ENCODE data around the gene SUN2.

SUN2 gene

GRCh38 chr22:38706901-38707195 lies 49.0 kb downstream of the SUN2 start:
- no peak for TF ChIP-seq EZH2phosphoT487 (IDR thresholded peaks at IDR 0.05; ENCODE audit: low read length)
- no peak for TF ChIP-seq CTCF (IDR thresholded peaks at IDR 0.05; ENCODE audit: low read length)
- no peak for TF ChIP-seq EZH2 (optimal IDR thresholded peaks at IDR 0.05; ENCODE audit: low read depth, low read length)
- DNase-seq = no peak
- Histone ChIP-seq H2AFZ (ENCODE audit: low read length) (no peak overlapping the region), H4K20me1 (ENCODE audit: insufficient read depth, low read length) (peaks cover 29% of the 10 kb centered on the region), H3F3A (ENCODE audit: insufficient read depth, low read length) (peaks cover 30% of the 10 kb centered on the region), H3K4me1 (ENCODE audit: low read length) (peaks cover 34% of the 10 kb centered on the region), H3K27me3 (replicated peaks; ENCODE audit: insufficient read depth, low read length) (no peaks in the 10 kb centered on the region), H3K9me2 (replicated peaks; ENCODE audit: insufficient read depth, low read length) (no peaks in the 10 kb centered on the region), H3K4me3 (ENCODE audit: low read length) (peak overlapping the region; percentile 80), H3K79me2 (ENCODE audit: low read length) (peaks cover 61% of the 10 kb centered on the region), H3K27ac (ENCODE audit: low read length) (peak overlapping the region; percentile 95), H3K36me3 (replicated peaks; ENCODE audit: insufficient read depth, low read length) (peaks cover 4% of the 10 kb centered on the region; the same call in 1 of the 2 replicates), H3K9me3 (replicated peaks; ENCODE audit: insufficient read depth, low read length) (no peaks in the 10 kb centered on the region), H3K9ac (ENCODE audit: low read length) (peak overlapping the region; percentile 92), H3K4me2 (ENCODE audit: low read depth, low read length) (peak overlapping the region; percentile 71)

GRCh38 chr22:38706101-38706900 lies 49.5 kb downstream of the SUN2 start:
- Histone ChIP-seq H3K36me3 (replicated peaks; ENCODE audit: insufficient read depth, low read length) (peaks cover 4% of the 10 kb centered on the region; the same call in 1 of the 2 replicates), H3K4me1 (ENCODE audit: low read length) (peaks cover 34% of the 10 kb centered on the region), H3K4me3 (ENCODE audit: low read length) (peak overlapping the region; percentile 80), H4K20me1 (ENCODE audit: insufficient read depth, low read length) (peaks cover 28% of the 10 kb centered on the region), H3K9ac (ENCODE audit: low read length) (peak overlapping the region; percentile 92), H3K9me2 (replicated peaks; ENCODE audit: insufficient read depth, low read length) (no peaks in the 10 kb centered on the region), H3F3A (ENCODE audit: insufficient read depth, low read length) (peaks cover 34% of the 10 kb centered on the region), H3K79me2 (ENCODE audit: low read length) (peaks cover 56% of the 10 kb centered on the region), H3K27ac (ENCODE audit: low read length) (peak overlapping the region; percentile 95), H3K27me3 (replicated peaks; ENCODE audit: insufficient read depth, low read length) (no peaks in the 10 kb centered on the region), H3K9me3 (replicated peaks; ENCODE audit: insufficient read depth, low read length) (no peaks in the 10 kb centered on the region), H2AFZ (ENCODE audit: low read length) (no peak overlapping the region), H3K4me2 (ENCODE audit: low read depth, low read length) (peak overlapping the region; percentile 71)
- TF ChIP-seq CTCF (IDR thresholded peaks at IDR 0.05; ENCODE audit: low read length) (no peak), EZH2phosphoT487 (IDR thresholded peaks at IDR 0.05; ENCODE audit: low read length) (no peak), EZH2 (optimal IDR thresholded peaks at IDR 0.05; ENCODE audit: low read depth, low read length) (no peak)
- DNase-seq = peak; percentile 52

GRCh38 chr22:38705235-38706100 lies 50.3 kb downstream of the SUN2 start, which contains the start of gene GTPBP1:
Gene GTPBP1, plus strand, starts transcription at chr22:38705944. Its CDS starts 12 bp downstream, at chr22:38705956.
- H3K27me3 ChIP-seq (replicated peaks; ENCODE audit: insufficient read depth, low read length) = no peaks in the 10 kb centered on the region
- H3K9me3 ChIP-seq (replicated peaks; ENCODE audit: insufficient read depth, low read length) = no peaks in the 10 kb centered on the region
- peaks cover 34% of the 10 kb centered on the region for H3K4me1 ChIP-seq (ENCODE audit: low read length)
- H4K20me1 ChIP-seq (ENCODE audit: insufficient read depth, low read length) = peaks cover 21% of the 10 kb centered on the region
- peak within 1 kb of the TSS; percentile 13 for H2AFZ ChIP-seq (ENCODE audit: low read length)
- peak within 1 kb of the TSS; percentile 87 for H3K4me2 ChIP-seq (ENCODE audit: low read depth, low read length)
- no peaks in the 10 kb centered on the region for H3K9me2 ChIP-seq (replicated peaks; ENCODE audit: insufficient read depth, low read length)
- H3K79me2 ChIP-seq (ENCODE audit: low read length) = peaks cover 48% of the 10 kb centered on the region
- no peak for TF ChIP-seq EZH2 (optimal IDR thresholded peaks at IDR 0.05; ENCODE audit: low read depth, low read length)
- H3K9ac ChIP-seq (ENCODE audit: low read length) = peak within 1 kb of the TSS; percentile 92
- H3K36me3 ChIP-seq (replicated peaks; ENCODE audit: insufficient read depth, low read length) = 0 out of 2 replicates have a peak, but pooled peaks cover 4% of the 10 kb centered on the region
- peak within 1 kb of the TSS; percentile 95 for H3K27ac ChIP-seq (ENCODE audit: low read length)
- DNase-seq = peak; percentile 100
- H3K4me3 ChIP-seq (ENCODE audit: low read length) = peak within 1 kb of the TSS; percentile 80
- peaks cover 36% of the 10 kb centered on the region for H3F3A ChIP-seq (ENCODE audit: insufficient read depth, low read length)

All from MM.1S (cell line).